IPS-NIHi7 (cell line): ENCODE measurements around the gene LRRFIP1.
"Not testable (repeated sequence)": the region's sequence is repeated elsewhere in the genome, so short reads cannot be mapped to it uniquely, and the experiment has no call there.

Experiments used
- DNase-seq: peaks from one replicate; pipeline ENCODE4 v3.0.0; 2012; ENCODE audit warnings: mixed read lengths; ENCODE audit errors: extremely low spot score

The LRRFIP1 gene

GRCh38 chr2:237682856-237683670, 55.7 kb downstream of the LRRFIP1 start:
- no peak for DNase-seq

- DNase-seq, result peak; percentile 45
Measured at GRCh38 chr2:237685408-237685807, 58.0 kb downstream of the LRRFIP1 start.

GRCh38 chr2:237686659-237687136, 59.3 kb downstream of the LRRFIP1 start:
- DNase-seq, result no peak

- no peak for DNase-seq
Measured at GRCh38 chr2:237688081-237688480, 60.7 kb downstream of the LRRFIP1 start.

- not testable (repeated sequence) for DNase-seq
Measured at GRCh38 chr2:237688541-237688940, 61.2 kb downstream of the LRRFIP1 start.

GRCh38 chr2:237689336-237690131, 62.1 kb downstream of the LRRFIP1 start:
- DNase-seq, result no peak

GRCh38 chr2:237691029-237691907, 63.9 kb downstream of the LRRFIP1 start:
- DNase-seq, result no peak

- peak; percentile 94 for DNase-seq
Measured at GRCh38 chr2:237691908-237692600, 64.7 kb downstream of the LRRFIP1 start.

- DNase-seq, result no peak
Measured at GRCh38 chr2:237692601-237693290, 65.4 kb downstream of the LRRFIP1 start.

GRCh38 chr2:237693291-237693994, 66.1 kb downstream of the LRRFIP1 start:
- DNase-seq, result no peak

GRCh38 chr2:237694415-237695194, 67.2 kb downstream of the LRRFIP1 start:
- no peak for DNase-seq

- DNase-seq, result no peak
Measured at GRCh38 chr2:237695201-237695780, 67.9 kb downstream of the LRRFIP1 start.

GRCh38 chr2:237696461-237696860, 69.1 kb downstream of the LRRFIP1 start:
- no peak for DNase-seq

- DNase-seq, result no peak
Measured at GRCh38 chr2:237697586-237698357, 70.4 kb downstream of the LRRFIP1 start.

- DNase-seq, result no peak
Measured at GRCh38 chr2:237698358-237698694, 70.9 kb downstream of the LRRFIP1 start.

GRCh38 chr2:237699870-237700511, 72.6 kb downstream of the LRRFIP1 start:
- DNase-seq, result no peak

- DNase-seq, result no peak
Measured at GRCh38 chr2:237700512-237701032, 73.2 kb downstream of the LRRFIP1 start.
